Smooth muscle cell (in vitro differentiated cells): Measurements from ENCODE around the gene KRTAP9-4. TPM values are rescaled to one million over a fixed set of nuclear protein-coding genes. Genes with fewer than 3 reads are reported as not detected.

Experiments used
- DNase-seq: peaks from one replicate; lab custom pipeline; 2025; ENCODE audit not compliant: unreplicated experiment; lab: John Stamatoyannopoulos, UW
- H2AFZ ChIP-seq: fragments of 200-600 bp; sonication (generic); 2 replicates; pipeline ENCODE4 v1.6.0; 2016; ENCODE audit warnings: antibody characterized with exemption, low read depth, mild to moderate bottlenecking
- H3F3A ChIP-seq: fragments of 200-600 bp; sonication (generic); 2 replicates; pipeline ENCODE4 v1.6.0; 2017; ENCODE audit warnings: antibody characterized with exemption, low read depth
- H3K27ac ChIP-seq: fragments of 200-600 bp; sonication (generic); 2 replicates; pipeline ENCODE4 v1.5.1; 2016; ENCODE audit warnings: low read depth, mild to moderate bottlenecking
- H3K27me3 ChIP-seq: fragments of 200-600 bp; sonication (generic); 2 replicates; pipeline ENCODE4 v1.6.1; 2016; ENCODE audit warnings: low read depth, mild to moderate bottlenecking
- H3K36me3 ChIP-seq: fragments of 200-600 bp; sonication (generic); 2 replicates; pipeline ENCODE4 v1.5.1; 2016; ENCODE audit warnings: low read depth
- H3K4me1 ChIP-seq: fragments of 200-600 bp; sonication (generic); 2 replicates; pipeline ENCODE4 v1.5.1; 2016; ENCODE audit warnings: low read depth
- H3K4me2 ChIP-seq: fragments of 200-600 bp; sonication (generic); 2 replicates; pipeline ENCODE4 v1.6.0; 2016; ENCODE audit warnings: mild to moderate bottlenecking
- H3K4me3 ChIP-seq: fragments of 200-600 bp; sonication (generic); 2 replicates; pipeline ENCODE4 v1.5.1; 2016; ENCODE audit warnings: mild to moderate bottlenecking
- H3K79me2 ChIP-seq: fragments of 200-600 bp; sonication (generic); 2 replicates; pipeline ENCODE4 v1.6.0; 2016; ENCODE audit warnings: low read depth, mild to moderate bottlenecking
- H3K9ac ChIP-seq: fragments of 200-600 bp; sonication (generic); 2 replicates; pipeline ENCODE4 v1.6.0; 2016; ENCODE audit warnings: low read depth
- H3K9me3 ChIP-seq: fragments of 200-600 bp; sonication (generic); replicated peaks from 2 replicates; pipeline ENCODE4 v1.5.1; 2016; ENCODE audit warnings: low read depth
- H4K20me1 ChIP-seq: fragments of 200-600 bp; sonication (generic); 2 replicates; pipeline ENCODE4 v1.6.0; 2016; ENCODE audit warnings: low read depth
- CTCF ChIP-seq: fragments of 200-600 bp; sonication (generic); IDR thresholded peaks from 2 replicates; pipeline ENCODE4 v1.5.1; 2017; ENCODE audit warnings: borderline replicate concordance, mild to moderate bottlenecking, antibody characterized with exemption; ENCODE audit not compliant: insufficient read depth, poor library complexity, severe bottlenecking
- WGBS: methylation state at CpG from one replicate; pipeline ENCODE4 v1.1.7; 2016; ENCODE audit warnings: low lambda C conversion rate; 5-methylcytosine and 5-hydroxymethylcytosine counted together
- polyA plus RNA-seq: library from polyadenylated mRNA; unstranded; fragments of >200 nt; fragmentation: Nextera tagmentation; extraction: Ambion mirVana; gene quantifications from 2 replicates; pipeline ENCODE4 v1.2.1, GENCODE V29; 2016
- total RNA-seq: library from RNA; depleted of rRNA; stranded (reverse); fragments of >200 nt; gene quantifications from 2 replicates; pipeline ENCODE4 v1.2.3, GENCODE V29; 2014

The KRTAP9-4 gene
- total and polyA plus RNA-seq, 2 experiments from 2014 or later, result not detected

GRCh38 chr17:41258406-41258805 lies 8.9 kb downstream of the KRTAP9-4 start:
- Histone ChIP-seq H3K4me2 (no peak overlapping the region), H3K27me3 (peaks cover 39% of the 10 kb centered on the region), H2AFZ (no peak overlapping the region), H3F3A (no peaks in the 10 kb centered on the region), H3K9ac (no peak overlapping the region), H3K4me1 (no peaks in the 10 kb centered on the region), H3K36me3 (no peaks in the 10 kb centered on the region), H3K79me2 (no peaks in the 10 kb centered on the region), H4K20me1 (no peaks in the 10 kb centered on the region), H3K4me3 (no peak overlapping the region), H3K27ac (no peak overlapping the region), H3K9me3 (no peaks in the 10 kb centered on the region)
- no peak for TF ChIP-seq CTCF
- no peak for DNase-seq

DNA sequence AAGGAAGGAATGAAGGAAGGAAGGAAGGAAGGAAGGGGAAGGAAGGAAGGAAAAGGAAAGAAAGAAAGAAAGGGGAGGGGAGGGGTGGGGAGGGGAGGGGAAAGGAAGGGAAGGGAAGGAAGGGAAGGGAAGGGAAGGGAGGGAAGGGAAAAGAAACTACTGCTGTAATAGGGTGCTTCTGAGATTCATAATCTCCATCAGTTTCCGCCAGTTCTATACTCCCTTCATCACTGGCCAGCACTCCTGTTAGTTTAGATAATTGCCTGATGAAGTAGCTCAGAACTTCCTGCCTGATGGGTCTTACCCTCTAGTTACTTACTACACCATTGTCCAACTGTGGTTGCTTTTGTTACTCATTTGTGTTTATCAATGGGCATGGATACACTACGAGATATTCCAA lies 13.7 kb downstream of the KRTAP9-4 start:
- WGBS, result 85% methylated on average over 2 of the region's 2 CpGs
- no peak for DNase-seq
- H3K4me2 ChIP-seq, result no peak overlapping the region

GRCh38 chr17:41264599-41264998 lies 15.1 kb downstream of the KRTAP9-4 start:
- 78% methylated on average over 3 of the region's 3 CpGs for WGBS
- Histone ChIP-seq H3K4me1 (no peaks in the 10 kb centered on the region), H3K4me3 (no peak overlapping the region), H2AFZ (no peak overlapping the region), H3K4me2 (no peak overlapping the region), H3K36me3 (no peaks in the 10 kb centered on the region), H3K27ac (no peak overlapping the region), H3K27me3 (peaks cover 24% of the 10 kb centered on the region), H3K79me2 (no peaks in the 10 kb centered on the region), H3K9ac (no peak overlapping the region), H4K20me1 (no peaks in the 10 kb centered on the region), H3K9me3 (no peaks in the 10 kb centered on the region), H3F3A (no peaks in the 10 kb centered on the region)
- no peak for TF ChIP-seq CTCF
- DNase-seq, result no peak

More for the DNA sequence above, 13.7 kb downstream of the KRTAP9-4 start:
- H3F3A ChIP-seq, result no peaks in the 10 kb centered on the region
- no peaks in the 10 kb centered on the region for H3K79me2 ChIP-seq
- no peak for TF ChIP-seq CTCF
- peaks cover 24% of the 10 kb centered on the region for H3K27me3 ChIP-seq
- H4K20me1 ChIP-seq, result no peaks in the 10 kb centered on the region
- no peaks in the 10 kb centered on the region for H3K4me1 ChIP-seq
- no peak overlapping the region for H3K9ac ChIP-seq
- H3K4me3 ChIP-seq, result no peak overlapping the region
- H3K27ac ChIP-seq, result no peak overlapping the region
- H2AFZ ChIP-seq, result no peak overlapping the region
- no peaks in the 10 kb centered on the region for H3K9me3 ChIP-seq
- H3K36me3 ChIP-seq, result no peaks in the 10 kb centered on the region

DNA sequence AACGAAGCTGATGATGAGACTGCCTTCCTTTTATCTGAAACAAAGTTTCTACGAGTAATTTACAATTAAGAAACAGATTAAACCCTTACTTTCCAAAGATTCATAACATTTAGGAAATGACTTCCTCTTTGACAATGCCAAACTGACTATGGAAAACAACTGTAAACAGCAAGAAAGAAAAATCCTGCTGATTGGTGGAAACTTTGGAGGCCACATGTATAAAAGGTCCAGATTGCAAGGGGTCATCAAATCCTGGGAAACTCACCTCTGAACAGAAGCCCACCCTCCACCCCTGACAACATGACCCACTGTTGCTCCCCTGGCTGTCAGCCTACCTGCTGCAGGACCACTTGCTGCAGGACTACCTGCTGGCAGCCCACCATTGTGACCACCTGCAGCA lies 15.6 kb downstream of the KRTAP9-4 start, which contains the start of gene KRTAP9-6:
TSS of gene KRTAP9-6 (plus strand) at position 301 of the 400 bp plus-strand sequence. CDS start at position 301, 0 bp downstream.
- Histone ChIP-seq H3K79me2 (no peaks in the 10 kb centered on the region), H2AFZ (no peak within 1 kb of the TSS), H4K20me1 (no peaks in the 10 kb centered on the region), H3K9ac (no peak within 1 kb of the TSS), H3F3A (no peaks in the 10 kb centered on the region), H3K36me3 (no peaks in the 10 kb centered on the region), H3K9me3 (no peaks in the 10 kb centered on the region), H3K27me3 (peaks cover 24% of the 10 kb centered on the region), H3K4me3 (no peak within 1 kb of the TSS), H3K4me2 (no peak within 1 kb of the TSS), H3K27ac (no peak within 1 kb of the TSS), H3K4me1 (no peaks in the 10 kb centered on the region)
- TF ChIP-seq CTCF, result no peak
- 81% methylated on average over 2 of the region's 2 CpGs for WGBS
- DNase-seq, result no peak
